HT-29 (cell line): Measurements from ENCODE around the gene MFSD11. TPM values are rescaled to one million over a fixed set of nuclear protein-coding genes. Genes with fewer than 3 reads are reported as not detected.

Source experiments
- small RNA-seq: library from RNA; depleted of rRNA; stranded (forward); fragments of <200 nt; gene quantifications from one replicate; pipeline ENCODE3, GENCODE V24; 2014
- total RNA-seq: library from RNA; depleted of rRNA; stranded (reverse); fragments of >200 nt; shearing (Covaris generic); gene quantifications from 2 replicates; pipeline ENCODE4 v1.2.3, GENCODE V29; 2014; rRNA removed

Gene MFSD11
- total RNA-seq, 1 experiment from 2014 or later, result 21.5 TPM

Small RNA genes within 50 kb of the gene (small RNA-seq; reads per million reads assigned to genes)
- gene AC005837.3, result not detected
- not detected for gene RF02271
- gene RNU6-97P, result not detected
- 0.43 reads per million for gene RNY4P36

Other genes starting within 250 kb of the MFSD11 start
- 42.0 and 46.5 TPM in 2 replicates for gene RHBDF2, start 236.7 kb upstream of the MFSD11 start, total RNA-seq
- gene CYGB, start 200.4 kb upstream of the MFSD11 start, total RNA-seq, result not detected in 2 replicates
- gene PRCD, start 198.1 kb upstream of the MFSD11 start, total RNA-seq, result not detected in 2 replicates
- gene ST6GALNAC2, start 152.3 kb upstream of the MFSD11 start, total RNA-seq, result 1.0 and 2.6 TPM in 2 replicates
- 5.3 and 9.6 TPM in 2 replicates for gene ST6GALNAC1, start 94.4 kb upstream of the MFSD11 start, total RNA-seq
- gene MXRA7, start 27.2 kb upstream of the MFSD11 start, total RNA-seq, result 0.23 and 0.99 TPM in 2 replicates
- 28.0 and 34.0 TPM in 2 replicates for gene JMJD6, start 11.5 kb upstream of the MFSD11 start, total RNA-seq
- gene METTL23, start 11.3 kb upstream of the MFSD11 start, total RNA-seq, result 52.1 and 52.8 TPM in 2 replicates
- gene SRSF2, start 788 bp upstream of the MFSD11 start, total RNA-seq, result 1,245 and 1,410 TPM in 2 replicates
- gene MGAT5B, start 130.3 kb downstream of the MFSD11 start, total RNA-seq, result not detected in 2 replicates